Immature natural killer cell (primary cell): ENCODE measurements around the gene CCDC15. TPM values are rescaled to one million over a fixed set of nuclear protein-coding genes. Genes with fewer than 3 reads are reported as not detected.

Experiments
- DNase-seq, 3 donors: peaks; one replicate each; pipeline ENCODE4 v3.0.0; 2022; ENCODE audit warnings: mixed read lengths in 1 of 3
- H3K27ac Mint-ChIP-seq, 6 donors: one replicate each; pipeline ENCODE4 v1.8.0; 2020; ENCODE audit warnings: mixed read lengths in 6 of 6, mild to moderate bottlenecking in 5 of 6, inconsistent platforms in 4 of 6, moderate library complexity in 3 of 6
- H3K27me3 Mint-ChIP-seq, 3 donors: one replicate each; pipeline ENCODE4 v1.8.0; 2020 to 2021; ENCODE audit warnings: low read depth in 3 of 3, mild to moderate bottlenecking in 3 of 3, mixed read lengths in 3 of 3, moderate library complexity in 3 of 3, inconsistent platforms in 1 of 3
- H3K36me3 Mint-ChIP-seq, 3 donors: one replicate each; pipeline ENCODE4 v1.8.0; 2020; ENCODE audit warnings: mixed read lengths in 3 of 3, inconsistent platforms in 2 of 3, mild to moderate bottlenecking in 2 of 3
- H3K4me1 Mint-ChIP-seq, 2 donors: one replicate each; pipeline ENCODE4 v1.8.0; 2020; ENCODE audit warnings: inconsistent platforms in 2 of 2, mild to moderate bottlenecking in 2 of 2, mixed read lengths in 2 of 2, moderate library complexity in 1 of 2
- H3K4me3 Mint-ChIP-seq, 5 donors: one replicate each; pipeline ENCODE4 v1.8.0; 2020; ENCODE audit warnings: mild to moderate bottlenecking in 5 of 5, mixed read lengths in 5 of 5, inconsistent platforms in 3 of 5, moderate library complexity in 3 of 5
- H3K9me3 Mint-ChIP-seq, 6 donors: one replicate each; pipeline ENCODE4 v1.8.0; 2020; ENCODE audit warnings: mild to moderate bottlenecking in 6 of 6, mixed read lengths in 6 of 6, inconsistent platforms in 4 of 6, moderate library complexity in 3 of 6
- polyA plus RNA-seq, 3 donors: library from polyadenylated mRNA; unstranded; fragments of 300-500 nt; fragmentation: Illumina TruSeq; gene quantifications; one replicate each; pipeline ENCODE4 v1.2.3, GENCODE V29; 2021

Gene CCDC15
- polyA plus RNA-seq, 3 donors from 2014 or later: 0.50 to 2.7 (median 1.6) TPM

- H3K4me1 Mint-ChIP-seq: no peaks in the 10 kb centered on the region
- peaks cover 0 to 2% (median 0%) of the 10 kb centered on the region in 6 donors for H3K9me3 Mint-ChIP-seq
- no peaks in the 10 kb centered on the region for H3K36me3 Mint-ChIP-seq
- H3K27ac Mint-ChIP-seq: no peak overlapping the region
- no peak for DNase-seq
- no peak overlapping the region for H3K4me3 Mint-ChIP-seq
- peaks cover 2 to 8% (median 2%) of the 10 kb centered on the region in 3 donors for H3K27me3 Mint-ChIP-seq
These were observed 19.0 kb upstream of the CCDC15 start for GRCh38 chr11:124934862-124935547.

DNA sequence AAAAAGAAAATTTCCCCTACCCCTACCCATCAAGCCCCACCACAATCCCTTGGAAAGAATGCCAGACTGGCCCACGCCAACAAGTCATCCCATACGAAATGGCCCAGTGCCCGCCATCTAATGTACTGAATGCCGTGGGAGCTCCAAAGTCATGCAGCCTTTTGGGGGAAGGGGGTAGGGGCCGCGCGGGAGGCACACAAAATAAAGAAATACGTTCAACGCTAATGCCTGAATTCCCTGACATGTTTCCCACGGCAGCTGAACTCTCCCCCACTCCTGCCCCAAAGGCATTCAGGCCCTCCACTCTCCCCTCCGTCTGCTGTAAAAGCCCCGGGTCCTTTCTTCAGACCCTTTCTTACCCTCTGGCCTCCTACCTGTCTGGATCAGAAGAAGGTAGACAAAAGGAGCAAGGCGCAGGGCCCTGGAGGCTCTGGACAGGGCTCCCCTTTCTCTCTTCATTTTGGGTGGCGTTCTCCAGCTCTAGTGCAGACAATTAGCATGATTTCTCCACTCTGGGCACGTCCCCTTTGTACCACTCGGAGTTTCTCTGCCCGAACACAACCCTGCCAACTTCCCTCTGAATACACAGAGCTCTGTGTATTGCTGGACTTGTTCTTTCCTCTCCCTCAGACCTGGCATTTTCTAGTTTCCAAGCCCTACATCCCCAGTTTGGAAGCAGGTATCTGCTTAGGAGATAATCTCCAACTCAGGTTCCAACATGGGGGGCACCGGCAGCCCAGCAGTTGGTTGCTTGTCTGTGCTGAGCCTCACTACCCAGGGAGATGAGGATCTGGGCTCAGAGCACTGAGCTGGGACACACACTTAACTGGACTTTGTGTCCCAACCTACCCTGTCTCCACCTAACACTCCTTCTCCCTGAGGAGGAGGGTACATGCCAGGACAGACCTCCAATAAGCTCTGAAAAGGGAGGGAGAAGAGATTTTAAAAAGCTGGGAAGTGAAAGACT is 18.2 kb upstream of the CCDC15 start, which contains the start of gene HEPACAM:
HEPACAM (minus strand) TSS at position 500 of the 967 bp plus-strand sequence; CDS start at position 459, 41 bp downstream.
- Mint-ChIP-seq H3K36me3 (no peaks in the 10 kb centered on the region), H3K9me3 (peaks cover 0 to 2% (median 0%) of the 10 kb centered on the region in 6 donors), H3K27me3 (peaks cover 2 to 8% (median 2%) of the 10 kb centered on the region in 3 donors), H3K4me1 (no peaks in the 10 kb centered on the region), H3K27ac (no peak within 1 kb of the TSS), H3K4me3 (no peak within 1 kb of the TSS)
- DNase-seq: no peak

DNA sequence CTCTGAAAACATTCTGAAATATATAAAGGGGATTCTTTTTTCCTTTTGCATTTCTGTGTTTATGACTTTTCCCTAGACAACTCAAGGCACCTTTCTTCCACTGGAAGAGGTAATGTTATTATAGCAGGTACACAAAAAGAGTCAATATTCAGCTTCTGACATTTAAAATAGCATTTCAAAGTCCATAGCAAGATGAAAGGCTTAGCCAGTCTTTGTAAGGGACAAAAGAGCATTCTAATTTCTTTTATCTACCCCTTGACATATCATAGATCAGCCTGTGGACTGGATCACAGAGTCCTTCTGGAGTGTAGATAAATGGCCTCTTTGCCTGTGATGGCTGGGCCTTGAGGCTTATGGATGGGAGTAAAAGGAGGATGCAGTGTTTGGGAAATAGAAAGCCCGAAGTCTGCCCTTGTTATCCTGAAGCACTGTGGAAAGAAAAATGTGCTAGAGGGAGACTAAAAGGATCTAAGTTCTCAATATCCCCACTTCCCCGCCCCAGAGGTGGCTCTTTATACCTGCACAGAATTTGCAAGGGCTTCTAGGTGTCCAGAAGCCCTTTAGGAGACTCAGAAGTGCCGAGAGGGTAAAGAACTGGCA is 16.6 kb upstream of the CCDC15 start:
- peaks cover 0 to 2% (median 0%) of the 10 kb centered on the region in 6 donors for H3K9me3 Mint-ChIP-seq
- no peak overlapping the region for H3K27ac Mint-ChIP-seq
- no peaks in the 10 kb centered on the region for H3K36me3 Mint-ChIP-seq
- no peak for DNase-seq
- H3K4me3 Mint-ChIP-seq: no peak overlapping the region
- peaks cover 2 to 8% (median 2%) of the 10 kb centered on the region in 3 donors for H3K27me3 Mint-ChIP-seq
- H3K4me1 Mint-ChIP-seq: no peaks in the 10 kb centered on the region

DNA sequence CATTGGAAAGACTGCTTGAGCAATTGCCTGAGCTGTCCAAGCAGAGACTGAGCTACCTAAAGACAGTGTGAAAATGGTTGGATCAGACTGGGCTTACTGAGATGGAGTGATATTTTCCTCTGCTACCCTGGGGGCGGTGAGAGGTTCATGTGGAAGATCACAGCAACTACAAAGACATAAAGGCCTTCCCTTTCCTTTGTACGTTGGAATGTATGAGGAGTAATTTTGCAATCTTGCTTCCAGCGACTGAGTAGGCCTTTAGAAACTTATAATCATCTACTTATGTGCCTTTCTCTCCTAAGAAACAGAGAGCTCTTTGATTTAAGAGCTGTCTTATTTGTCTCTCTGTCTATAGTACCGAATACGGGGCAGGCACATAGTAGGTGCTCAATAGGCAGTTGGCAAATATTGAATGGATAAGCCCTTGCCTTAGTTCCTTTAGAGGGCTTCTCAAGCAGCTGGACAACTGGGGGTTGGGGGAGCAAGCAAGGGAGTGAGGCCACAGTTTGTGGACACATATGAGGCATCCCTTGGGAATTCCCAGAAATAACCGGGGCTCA is 15.7 kb upstream of the CCDC15 start:
- Mint-ChIP-seq H3K27ac (no peak overlapping the region), H3K4me3 (no peak overlapping the region), H3K27me3 (peaks cover 2 to 8% (median 4%) of the 10 kb centered on the region in 3 donors), H3K4me1 (peaks cover 0 to under 1% of the 10 kb centered on the region in 2 donors), H3K36me3 (no peaks in the 10 kb centered on the region), H3K9me3 (peaks cover 0 to 2% (median 0%) of the 10 kb centered on the region in 6 donors)
- no peak for DNase-seq

DNA sequence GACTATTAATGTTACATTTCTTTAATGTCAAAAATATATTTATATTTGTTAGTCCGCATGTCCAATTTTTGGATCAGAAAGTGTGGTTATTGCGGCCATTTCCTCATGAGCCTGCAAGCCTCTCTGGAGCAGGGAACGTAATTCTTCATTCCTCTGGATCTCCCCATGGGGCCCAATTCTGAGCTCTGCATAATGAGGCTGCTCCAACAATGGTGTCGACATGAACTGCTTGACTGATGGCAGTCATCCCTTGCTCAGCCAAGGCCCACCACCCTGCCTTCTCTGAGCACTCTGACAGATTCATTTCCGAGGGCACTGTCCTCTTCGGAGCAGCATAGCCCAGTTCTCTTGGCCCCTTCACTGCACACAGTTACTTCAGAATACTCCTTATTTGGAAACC is 15.0 kb upstream of the CCDC15 start:
- Mint-ChIP-seq H3K4me1 (peaks cover 5 to 7% of the 10 kb centered on the region in 2 donors), H3K9me3 (peaks cover 0 to 2% (median 0%) of the 10 kb centered on the region in 6 donors), H3K4me3 (no peak overlapping the region), H3K27ac (no peak overlapping the region), H3K36me3 (no peaks in the 10 kb centered on the region), H3K27me3 (peaks cover 2 to 8% (median 7%) of the 10 kb centered on the region in 3 donors)
- no peak for DNase-seq

DNA sequence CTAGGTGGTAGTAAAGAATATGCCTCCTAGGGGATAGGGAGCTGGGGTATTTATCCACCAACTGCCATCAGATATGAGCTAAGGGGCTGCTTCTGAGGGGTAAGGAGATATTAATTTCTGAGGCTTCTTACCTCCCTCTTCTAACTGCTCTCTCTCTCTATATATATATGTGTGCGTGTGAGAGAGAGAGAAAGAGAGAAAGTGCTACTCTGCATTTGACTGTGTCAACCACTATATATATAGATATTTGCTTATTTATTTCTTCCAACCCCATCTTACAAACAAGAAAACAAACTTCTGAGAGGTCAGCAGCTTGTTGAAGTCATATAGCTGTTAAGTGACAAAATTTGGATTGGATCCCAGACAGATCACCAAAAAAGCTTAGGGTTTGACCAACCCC is 12.3 kb upstream of the CCDC15 start:
- Mint-ChIP-seq H3K9me3 (no peaks in the 10 kb centered on the region), H3K4me1 (peaks cover 6 to 7% of the 10 kb centered on the region in 2 donors), H3K27ac (no peak overlapping the region), H3K4me3 (no peak overlapping the region), H3K36me3 (peaks cover 0 to 3% (median 0%) of the 10 kb centered on the region in 3 donors), H3K27me3 (peaks cover under 1 to 11% (median 5%) of the 10 kb centered on the region in 3 donors)
- DNase-seq: no peak

GRCh38 chr11:124942466-124943253 is 11.3 kb upstream of the CCDC15 start:
- Mint-ChIP-seq H3K36me3 (peaks cover 0 to 3% (median 0%) of the 10 kb centered on the region in 3 donors), H3K27me3 (peaks cover 0 to 11% (median 5%) of the 10 kb centered on the region in 3 donors), H3K27ac (no peak overlapping the region), H3K9me3 (peaks cover 0 to 2% (median 0%) of the 10 kb centered on the region in 6 donors), H3K4me3 (no peak overlapping the region), H3K4me1 (peaks cover 6 to 7% of the 10 kb centered on the region in 2 donors)
- no peak for DNase-seq

DNA sequence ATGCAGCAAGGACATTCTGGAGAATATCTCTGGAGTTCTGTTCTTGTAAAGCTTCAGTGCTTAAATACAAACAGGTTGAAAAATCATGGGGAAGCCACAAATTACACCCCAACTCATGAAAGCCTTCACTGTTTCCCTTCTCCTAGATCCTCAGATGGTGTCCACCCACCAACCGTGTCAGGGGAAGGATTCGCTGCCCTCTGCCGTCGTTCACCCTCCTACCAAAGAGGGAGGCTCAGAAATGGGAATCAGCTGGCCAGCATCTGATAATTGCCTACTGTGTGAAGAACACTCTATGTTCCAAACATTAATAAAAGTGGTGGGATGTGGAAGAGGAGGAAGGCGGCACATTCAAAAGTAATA is 10.8 kb upstream of the CCDC15 start:
- DNase-seq: no peak
- Mint-ChIP-seq H3K4me3 (no peak overlapping the region), H3K4me1 (peaks cover 6 to 9% of the 10 kb centered on the region in 2 donors), H3K36me3 (peaks cover 2 to 6% (median 3%) of the 10 kb centered on the region in 3 donors), H3K27ac (peak overlapping the region in 1 of 6 donors; percentile 55), H3K27me3 (peaks cover 0 to 8% (median 5%) of the 10 kb centered on the region in 3 donors), H3K9me3 (peaks cover under 1 to 7% (median 2%) of the 10 kb centered on the region in 6 donors)

DNA sequence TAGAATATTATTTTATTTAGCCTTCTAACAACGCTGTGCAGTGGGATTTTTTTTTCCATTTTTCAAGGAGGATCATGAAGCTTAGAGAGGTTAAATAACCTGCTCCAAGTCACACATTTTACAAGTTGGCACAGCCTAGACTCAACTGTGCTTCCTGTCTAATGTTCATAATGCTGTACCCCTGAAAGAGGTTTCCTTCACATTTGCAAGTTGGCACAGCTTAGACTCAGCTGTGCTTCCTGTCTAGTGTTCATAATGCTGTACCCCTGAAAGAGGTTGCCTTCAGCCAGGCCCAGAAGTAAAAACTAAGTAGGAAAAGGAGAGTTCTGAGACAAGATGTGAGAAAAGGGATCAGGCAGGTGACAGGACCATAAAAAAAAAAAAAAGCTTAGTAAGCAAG is 10.3 kb upstream of the CCDC15 start:
- Mint-ChIP-seq H3K4me3 (no peak overlapping the region), H3K27me3 (peaks cover 0 to 5% (median 3%) of the 10 kb centered on the region in 3 donors), H3K9me3 (peaks cover 2 to 12% (median 7%) of the 10 kb centered on the region in 6 donors), H3K36me3 (peaks cover 6 to 7% (median 7%) of the 10 kb centered on the region in 3 donors), H3K4me1 (peaks cover 9 to 12% of the 10 kb centered on the region in 2 donors), H3K27ac (peak overlapping the region in 5 of 6 donors; percentile 4 to 91 (median 76))
- no peak for DNase-seq

- peaks cover 2 to 13% (median 7%) of the 10 kb centered on the region in 6 donors for H3K9me3 Mint-ChIP-seq
- DNase-seq: no peak
- peaks cover 0 to 5% (median 3%) of the 10 kb centered on the region in 3 donors for H3K27me3 Mint-ChIP-seq
- H3K36me3 Mint-ChIP-seq: peaks cover 7 to 8% (median 7%) of the 10 kb centered on the region in 3 donors
- H3K27ac Mint-ChIP-seq: no peak overlapping the region
- H3K4me1 Mint-ChIP-seq: peaks cover 12 to 17% of the 10 kb centered on the region in 2 donors
- H3K4me3 Mint-ChIP-seq: no peak overlapping the region
These were observed 9.4 kb upstream of the CCDC15 start for GRCh38 chr11:124944565-124944964.

- H3K27ac Mint-ChIP-seq: no peak overlapping the region
- H3K4me1 Mint-ChIP-seq: peaks cover 12 to 18% of the 10 kb centered on the region in 2 donors
- H3K27me3 Mint-ChIP-seq: peaks cover 0 to 5% (median 3%) of the 10 kb centered on the region in 3 donors
These were observed 8.2 kb upstream of the CCDC15 start for GRCh38 chr11:124945826-124946225.

GRCh38 chr11:124946735-124947141 is 7.3 kb upstream of the CCDC15 start:
- Mint-ChIP-seq H3K4me1 (peaks cover 12 to 18% of the 10 kb centered on the region in 2 donors), H3K9me3 (peaks cover 2 to 13% (median 8%) of the 10 kb centered on the region in 6 donors), H3K4me3 (no peak overlapping the region), H3K27ac (no peak overlapping the region), H3K27me3 (peaks cover 0 to 5% (median 3%) of the 10 kb centered on the region in 3 donors), H3K36me3 (peaks cover 7 to 8% (median 7%) of the 10 kb centered on the region in 3 donors)
- DNase-seq: no peak

More at GRCh38 chr11:124945826-124946225, 8.2 kb upstream of the CCDC15 start:
- H3K4me3 Mint-ChIP-seq: no peak overlapping the region
- no peak for DNase-seq
- H3K36me3 Mint-ChIP-seq: peaks cover 7 to 8% (median 7%) of the 10 kb centered on the region in 3 donors
- H3K9me3 Mint-ChIP-seq: peaks cover 2 to 13% (median 8%) of the 10 kb centered on the region in 6 donors
